Measurements from ENCODE around the gene GNAT1. TPM values are rescaled to one million over a fixed set of nuclear protein-coding genes. Genes with fewer than 3 reads are reported as not detected.
A peak's percentile ranks its signal among the peaks of the same experiment; 100 is the strongest.

Gene GNAT1
- total and polyA plus RNA-seq, 2 of the 13 experiments (the other 11 are each of a cell fraction or from before 2014, with no cell fraction given), result 0.15 TPM; not detected in 1

DNA sequence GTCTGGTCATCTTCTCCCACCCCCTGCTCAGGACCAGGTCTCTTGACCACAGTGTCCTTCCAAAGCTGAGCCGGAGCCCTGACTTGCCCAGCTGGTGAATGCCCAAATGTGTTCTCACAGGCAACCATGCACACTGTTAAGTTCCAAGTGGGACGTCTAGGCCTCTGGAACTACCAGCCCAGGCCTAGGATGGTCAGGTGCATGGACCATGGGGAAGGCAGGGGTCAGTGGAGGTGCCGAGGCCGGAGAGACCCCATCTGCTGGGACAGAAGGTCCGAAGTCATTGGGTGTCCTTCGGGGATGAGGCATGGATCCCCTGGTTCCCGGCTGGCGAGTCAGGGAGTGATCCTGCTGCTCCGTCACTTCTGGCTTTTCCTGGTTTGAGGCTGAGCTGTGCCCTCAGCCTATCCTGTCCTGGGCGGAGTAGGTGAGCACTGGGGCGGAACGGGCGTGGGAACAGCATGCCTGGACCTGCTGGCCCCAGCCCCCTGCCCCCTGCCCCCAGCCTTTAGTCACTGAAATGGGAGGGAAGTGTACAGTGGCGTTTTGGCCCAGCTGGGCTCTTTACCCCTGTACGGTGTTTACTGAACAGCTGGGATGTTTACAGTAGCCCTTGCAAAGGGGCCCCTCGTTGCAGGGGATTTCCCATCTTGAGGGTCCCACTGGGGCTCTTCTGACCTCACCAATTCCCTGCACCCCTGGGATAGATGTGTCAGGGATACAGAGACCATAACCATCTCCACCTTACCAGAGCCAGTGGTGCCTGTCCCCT, 24.2 kb upstream of the GNAT1 start (continued):
- peak; percentile 57 for TF ChIP-seq ZFX (CRISPR knock-in tag; IDR thresholded peaks at IDR 0.05; ENCODE audit: low read depth)
- no peak for TF ChIP-seq SMAD1 (CRISPR knock-in tag; IDR thresholded peaks at IDR 0.05; ENCODE audit: borderline replicate concordance, low read depth)
- TF ChIP-seq SMYD3 (CRISPR knock-in tag; IDR thresholded peaks at IDR 0.05), result no peak
- TF ChIP-seq CCDC6 (CRISPR knock-in tag; IDR thresholded peaks at IDR 0.05), result 0 out of 2 replicates have a peak, but pooled peaks have one; percentile 55
- TF ChIP-seq DPF2 (CRISPR knock-in tag; IDR thresholded peaks at IDR 0.05; ENCODE audit: borderline replicate concordance, low read depth), result no peak
- no peak for TF ChIP-seq AHR (CRISPR knock-in tag; IDR thresholded peaks at IDR 0.05)
- TF ChIP-seq PCBP1 (IDR thresholded peaks at IDR 0.05; ENCODE audit: borderline replicate concordance, low read depth, low read length), result no peak
- TF ChIP-seq ZNF746 (CRISPR knock-in tag; IDR thresholded peaks at IDR 0.05), result 0 out of 2 replicates have a peak, but pooled peaks have one; percentile 48
- TF ChIP-seq TBX2 (CRISPR knock-in tag; IDR thresholded peaks at IDR 0.05; ENCODE audit: borderline replicate concordance), result peak; percentile 26; the same call in 1 of the 2 replicates
- no peak for TF ChIP-seq ZNF101 (CRISPR knock-in tag; IDR thresholded peaks at IDR 0.05; ENCODE audit: borderline replicate concordance, low read depth)
- TF ChIP-seq, protein P1, sequence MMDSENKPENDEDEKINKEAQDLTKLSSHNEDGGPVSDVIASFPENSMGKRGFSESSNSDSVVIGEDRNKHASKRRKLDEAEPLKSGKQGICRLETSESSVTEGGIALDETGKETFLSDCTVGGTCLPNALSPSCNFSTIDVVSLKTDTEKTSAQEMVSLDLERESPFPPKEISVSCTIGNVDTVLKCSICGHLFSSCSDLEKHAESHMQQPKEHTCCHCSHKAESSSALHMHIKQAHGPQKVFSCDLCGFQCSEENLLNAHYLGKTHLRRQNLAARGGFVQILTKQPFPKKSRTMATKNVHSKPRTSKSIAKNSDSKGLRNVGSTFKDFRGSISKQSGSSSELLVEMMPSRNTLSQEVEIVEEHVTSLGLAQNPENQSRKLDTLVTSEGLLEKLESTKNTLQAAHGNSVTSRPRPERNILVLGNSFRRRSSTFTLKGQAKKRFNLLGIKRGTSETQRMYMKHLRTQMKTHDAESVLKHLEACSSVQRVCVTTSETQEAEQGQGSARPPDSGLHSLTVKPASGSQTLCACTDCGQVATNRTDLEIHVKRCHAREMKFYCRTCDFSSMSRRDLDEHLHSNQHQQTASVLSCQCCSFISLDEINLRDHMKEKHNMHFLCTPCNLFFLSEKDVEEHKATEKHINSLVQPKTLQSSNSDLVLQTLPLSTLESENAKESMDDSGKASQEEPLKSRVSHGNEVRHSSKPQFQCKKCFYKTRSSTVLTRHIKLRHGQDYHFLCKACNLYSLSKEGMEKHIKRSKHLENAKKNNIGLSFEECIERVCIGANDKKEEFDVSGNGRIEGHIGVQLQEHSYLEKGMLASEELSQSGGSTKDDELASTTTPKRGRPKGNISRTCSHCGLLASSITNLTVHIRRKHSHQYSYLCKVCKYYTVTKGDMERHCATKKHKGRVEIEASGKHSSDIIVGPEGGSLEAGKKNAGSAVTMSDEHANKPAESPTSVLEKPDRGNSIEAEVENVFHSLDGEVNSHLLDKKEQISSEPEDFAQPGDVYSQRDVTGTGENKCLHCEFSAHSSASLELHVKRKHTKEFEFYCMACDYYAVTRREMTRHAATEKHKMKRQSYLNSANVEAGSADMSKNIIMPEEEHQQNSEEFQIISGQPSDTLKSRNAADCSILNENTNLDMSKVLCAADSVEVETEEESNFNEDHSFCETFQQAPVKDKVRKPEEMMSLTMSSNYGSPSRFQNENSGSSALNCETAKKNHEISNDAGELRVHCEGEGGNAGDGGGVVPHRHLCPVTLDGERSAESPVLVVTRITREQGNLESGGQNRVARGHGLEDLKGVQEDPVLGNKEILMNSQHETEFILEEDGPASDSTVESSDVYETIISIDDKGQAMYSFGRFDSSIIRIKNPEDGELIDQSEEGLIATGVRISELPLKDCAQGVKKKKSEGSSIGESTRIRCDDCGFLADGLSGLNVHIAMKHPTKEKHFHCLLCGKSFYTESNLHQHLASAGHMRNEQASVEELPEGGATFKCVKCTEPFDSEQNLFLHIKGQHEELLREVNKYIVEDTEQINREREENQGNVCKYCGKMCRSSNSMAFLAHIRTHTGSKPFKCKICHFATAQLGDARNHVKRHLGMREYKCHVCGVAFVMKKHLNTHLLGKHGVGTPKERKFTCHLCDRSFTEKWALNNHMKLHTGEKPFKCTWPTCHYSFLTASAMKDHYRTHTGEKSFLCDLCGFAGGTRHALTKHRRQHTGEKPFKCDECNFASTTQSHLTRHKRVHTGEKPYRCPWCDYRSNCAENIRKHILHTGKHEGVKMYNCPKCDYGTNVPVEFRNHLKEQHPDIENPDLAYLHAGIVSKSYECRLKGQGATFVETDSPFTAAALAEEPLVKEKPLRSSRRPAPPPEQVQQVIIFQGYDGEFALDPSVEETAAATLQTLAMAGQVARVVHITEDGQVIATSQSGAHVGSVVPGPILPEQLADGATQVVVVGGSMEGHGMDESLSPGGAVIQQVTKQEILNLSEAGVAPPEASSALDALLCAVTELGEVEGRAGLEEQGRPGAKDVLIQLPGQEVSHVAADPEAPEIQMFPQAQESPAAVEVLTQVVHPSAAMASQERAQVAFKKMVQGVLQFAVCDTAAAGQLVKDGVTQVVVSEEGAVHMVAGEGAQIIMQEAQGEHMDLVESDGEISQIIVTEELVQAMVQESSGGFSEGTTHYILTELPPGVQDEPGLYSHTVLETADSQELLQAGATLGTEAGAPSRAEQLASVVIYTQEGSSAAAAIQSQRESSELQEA (CRISPR knock-in tag; IDR thresholded peaks at IDR 0.05; ENCODE audit: not compliant biosample characterization), result no peak
- no peak for TF ChIP-seq CBX2 (IDR thresholded peaks at IDR 0.05; ENCODE audit: low read depth, low read length)
- TF ChIP-seq CBX2 (CRISPR knock-in tag; IDR thresholded peaks at IDR 0.05; ENCODE audit: low read depth), result no peak
- TF ChIP-seq, protein P2, sequence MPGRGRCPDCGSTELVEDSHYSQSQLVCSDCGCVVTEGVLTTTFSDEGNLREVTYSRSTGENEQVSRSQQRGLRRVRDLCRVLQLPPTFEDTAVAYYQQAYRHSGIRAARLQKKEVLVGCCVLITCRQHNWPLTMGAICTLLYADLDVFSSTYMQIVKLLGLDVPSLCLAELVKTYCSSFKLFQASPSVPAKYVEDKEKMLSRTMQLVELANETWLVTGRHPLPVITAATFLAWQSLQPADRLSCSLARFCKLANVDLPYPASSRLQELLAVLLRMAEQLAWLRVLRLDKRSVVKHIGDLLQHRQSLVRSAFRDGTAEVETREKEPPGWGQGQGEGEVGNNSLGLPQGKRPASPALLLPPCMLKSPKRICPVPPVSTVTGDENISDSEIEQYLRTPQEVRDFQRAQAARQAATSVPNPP (CRISPR knock-in tag; IDR thresholded peaks at IDR 0.05), result no peak
- peak; percentile 47; the same call in 1 of the 2 replicates for TF ChIP-seq PHF21A (CRISPR knock-in tag; IDR thresholded peaks at IDR 0.05)
- no peak for TF ChIP-seq ZNF20 (CRISPR knock-in tag; IDR thresholded peaks at IDR 0.05)
- TF ChIP-seq, protein P3, sequence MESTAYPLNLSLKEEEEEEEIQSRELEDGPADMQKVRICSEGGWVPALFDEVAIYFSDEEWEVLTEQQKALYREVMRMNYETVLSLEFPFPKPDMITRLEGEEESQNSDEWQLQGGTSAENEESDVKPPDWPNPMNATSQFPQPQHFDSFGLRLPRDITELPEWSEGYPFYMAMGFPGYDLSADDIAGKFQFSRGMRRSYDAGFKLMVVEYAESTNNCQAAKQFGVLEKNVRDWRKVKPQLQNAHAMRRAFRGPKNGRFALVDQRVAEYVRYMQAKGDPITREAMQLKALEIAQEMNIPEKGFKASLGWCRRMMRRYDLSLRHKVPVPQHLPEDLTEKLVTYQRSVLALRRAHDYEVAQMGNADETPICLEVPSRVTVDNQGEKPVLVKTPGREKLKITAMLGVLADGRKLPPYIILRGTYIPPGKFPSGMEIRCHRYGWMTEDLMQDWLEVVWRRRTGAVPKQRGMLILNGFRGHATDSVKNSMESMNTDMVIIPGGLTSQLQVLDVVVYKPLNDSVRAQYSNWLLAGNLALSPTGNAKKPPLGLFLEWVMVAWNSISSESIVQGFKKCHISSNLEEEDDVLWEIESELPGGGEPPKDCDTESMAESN (CRISPR knock-in tag; conservative IDR thresholded peaks at IDR 0.05), result peak; percentile 21; the same call in 1 of the 2 replicates
- TF ChIP-seq ZNF326 (CRISPR knock-in tag; IDR thresholded peaks at IDR 0.05; ENCODE audit: borderline replicate concordance), result no peak

Data from HepG2 (cell line).